Activated naive CD8-positive, alpha-beta T cell treated with anti-CD3 and anti-CD28 coated beads for 36 hours (primary cell): ENCODE results near the gene NOP9. TPM values are rescaled to one million over a fixed set of nuclear protein-coding genes. Genes with fewer than 3 reads are reported as not detected.
"Not testable (repeated sequence)": the region's sequence is repeated elsewhere in the genome, so short reads cannot be mapped to it uniquely, and the experiment has no call there.

Experiments
- DNase-seq: peaks from one replicate; pipeline ENCODE4 v3.0.0; 2021
- H3K27ac Mint-ChIP-seq: one replicate; pipeline ENCODE4 v1.8.0; 2022; ENCODE audit warnings: mild to moderate bottlenecking, moderate library complexity, mixed read lengths
- H3K27me3 Mint-ChIP-seq: one replicate; pipeline ENCODE4 v1.8.0; 2022; ENCODE audit warnings: mild to moderate bottlenecking, mixed read lengths
- H3K36me3 Mint-ChIP-seq: one replicate; pipeline ENCODE4 v1.8.0; 2021; ENCODE audit warnings: mild to moderate bottlenecking, mixed read lengths
- H3K4me1 Mint-ChIP-seq: one replicate; pipeline ENCODE4 v1.8.0; 2021; ENCODE audit warnings: mixed read lengths
- H3K4me3 Mint-ChIP-seq: one replicate; pipeline ENCODE4 v1.8.0; 2022; ENCODE audit warnings: mild to moderate bottlenecking, moderate library complexity, mixed read lengths
- H3K9me3 Mint-ChIP-seq: one replicate; pipeline ENCODE4 v1.8.0; 2022; ENCODE audit warnings: mixed read lengths
- total RNA-seq, 2 experiments: library from RNA; stranded (reverse); gene quantifications; one replicate each; pipeline ENCODE4 v1.2.3, GENCODE V29; 2021

Gene NOP9
- total RNA-seq, 2 experiments from 2014 or later, result 40.9 to 45.0 TPM

GRCh38 chr14:24316597-24316950 is 16.9 kb downstream of the NOP9 start:
- Mint-ChIP-seq H3K36me3 (peaks cover 18% of the 10 kb centered on the region), H3K4me1 (peaks cover 44% of the 10 kb centered on the region), H3K4me3 (no peak overlapping the region), H3K27me3 (no peaks in the 10 kb centered on the region), H3K9me3 (no peaks in the 10 kb centered on the region), H3K27ac (no peak overlapping the region)
- DNase-seq, result no peak

DNA sequence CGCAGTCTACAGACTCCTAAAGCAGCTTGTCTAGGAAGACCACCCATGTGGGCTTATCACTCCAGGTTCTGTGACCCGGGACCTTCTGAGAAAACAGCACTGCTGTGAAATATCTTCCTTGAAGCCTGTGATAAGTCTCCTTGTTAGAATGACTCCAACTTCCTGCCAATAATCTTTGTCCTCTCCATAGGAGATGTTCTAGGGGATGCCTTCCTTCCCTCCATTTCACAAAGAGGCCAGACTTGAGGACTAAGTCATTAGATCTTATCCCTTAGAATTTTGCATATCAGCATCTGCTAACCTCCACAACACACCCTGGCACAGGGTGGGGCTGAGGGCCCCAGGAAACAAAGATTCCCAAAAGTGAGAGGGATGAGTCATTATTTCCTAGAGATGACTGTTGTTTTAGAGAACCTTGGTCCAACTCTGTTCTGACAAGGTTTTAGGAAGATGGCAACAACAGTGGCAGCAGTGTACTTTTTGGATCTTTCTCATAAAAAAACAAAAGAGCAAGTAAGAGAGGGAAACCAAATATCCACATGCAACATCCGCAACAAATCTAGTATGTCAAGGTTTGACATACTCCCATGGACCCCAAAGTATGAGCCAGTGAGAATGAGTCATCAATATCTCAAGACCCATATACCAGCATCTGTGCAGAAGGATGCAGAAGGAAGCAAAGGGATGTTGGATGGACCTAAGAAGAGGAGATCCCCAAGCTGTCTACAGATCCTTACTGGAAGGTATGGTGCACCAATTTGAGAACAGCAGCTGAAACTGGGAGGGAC is 17.7 kb downstream of the NOP9 start:
- H3K4me3 Mint-ChIP-seq, result no peak overlapping the region
- no peaks in the 10 kb centered on the region for H3K27me3 Mint-ChIP-seq
- no peak overlapping the region for H3K27ac Mint-ChIP-seq
- DNase-seq, result no peak
- H3K9me3 Mint-ChIP-seq, result no peaks in the 10 kb centered on the region
- peaks cover 16% of the 10 kb centered on the region for H3K36me3 Mint-ChIP-seq
- peaks cover 36% of the 10 kb centered on the region for H3K4me1 Mint-ChIP-seq

GRCh38 chr14:24321212-24321975 is 21.7 kb downstream of the NOP9 start:
- H3K27me3 Mint-ChIP-seq, result no peaks in the 10 kb centered on the region
- H3K36me3 Mint-ChIP-seq, result no peaks in the 10 kb centered on the region
- no peak overlapping the region for H3K27ac Mint-ChIP-seq
- H3K9me3 Mint-ChIP-seq, result no peaks in the 10 kb centered on the region
- H3K4me3 Mint-ChIP-seq, result no peak overlapping the region
- DNase-seq, result no peak
- H3K4me1 Mint-ChIP-seq, result peaks cover 11% of the 10 kb centered on the region

- H3K9me3 Mint-ChIP-seq, result no peaks in the 10 kb centered on the region
- no peak overlapping the region for H3K27ac Mint-ChIP-seq
- DNase-seq, result no peak
- H3K27me3 Mint-ChIP-seq, result no peaks in the 10 kb centered on the region
- peaks cover 6% of the 10 kb centered on the region for H3K4me1 Mint-ChIP-seq
- H3K36me3 Mint-ChIP-seq, result no peaks in the 10 kb centered on the region
- no peak overlapping the region for H3K4me3 Mint-ChIP-seq
Observed at GRCh38 chr14:24322672-24323071, 23.0 kb downstream of the NOP9 start.

DNA sequence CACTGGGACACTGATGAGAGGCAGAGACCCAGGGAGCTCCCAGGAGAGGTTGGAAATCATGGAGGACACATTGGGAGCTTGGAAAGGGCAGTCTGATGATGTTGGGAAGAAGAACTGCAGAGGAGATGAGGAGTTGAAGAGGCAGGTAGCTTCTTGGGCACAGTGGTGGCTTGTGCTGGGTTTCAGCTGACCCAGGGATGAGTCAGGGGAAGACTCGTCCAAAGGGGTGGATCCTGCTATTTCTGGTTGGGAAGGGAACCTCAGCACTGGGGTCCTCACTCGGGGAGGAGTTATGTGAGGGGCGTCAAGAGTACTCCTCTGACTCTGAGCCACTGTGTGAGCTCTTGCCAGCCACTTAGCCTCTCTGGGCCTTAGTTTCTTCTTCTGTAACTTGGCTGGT is 23.7 kb downstream of the NOP9 start:
- Mint-ChIP-seq H3K9me3 (no peaks in the 10 kb centered on the region), H3K27me3 (no peaks in the 10 kb centered on the region), H3K27ac (no peak overlapping the region), H3K4me1 (peaks cover 5% of the 10 kb centered on the region), H3K4me3 (no peak overlapping the region), H3K36me3 (no peaks in the 10 kb centered on the region)
- DNase-seq, result no peak

DNA sequence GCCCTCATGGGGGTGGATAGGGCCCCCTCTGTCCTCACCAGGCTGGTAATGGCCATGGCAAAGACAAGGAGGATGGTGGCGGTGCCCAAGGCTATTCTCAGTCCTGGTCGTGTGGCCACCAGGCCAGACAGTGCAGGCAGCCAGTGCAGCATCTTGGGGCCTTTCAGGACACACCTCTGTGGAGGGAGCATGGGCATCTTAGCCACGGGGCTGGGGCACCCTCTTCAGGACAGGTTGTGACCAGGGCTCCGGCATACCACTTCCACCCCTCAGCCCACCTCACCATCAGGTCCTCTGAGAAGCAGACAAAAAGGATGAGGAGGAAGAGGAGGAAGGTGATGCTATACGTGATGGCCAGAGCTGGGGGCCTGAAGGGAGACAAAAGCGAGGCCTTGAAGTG is 24.4 kb downstream of the NOP9 start:
- Mint-ChIP-seq H3K27me3 (no peaks in the 10 kb centered on the region), H3K4me3 (no peak overlapping the region), H3K9me3 (no peaks in the 10 kb centered on the region), H3K27ac (no peak overlapping the region), H3K36me3 (no peaks in the 10 kb centered on the region), H3K4me1 (peaks cover 5% of the 10 kb centered on the region)
- no peak for DNase-seq

- no peaks in the 10 kb centered on the region for H3K36me3 Mint-ChIP-seq
- H3K27ac Mint-ChIP-seq, result no peak overlapping the region
Observed at GRCh38 chr14:24325041-24325530, 25.4 kb downstream of the NOP9 start.

DNA sequence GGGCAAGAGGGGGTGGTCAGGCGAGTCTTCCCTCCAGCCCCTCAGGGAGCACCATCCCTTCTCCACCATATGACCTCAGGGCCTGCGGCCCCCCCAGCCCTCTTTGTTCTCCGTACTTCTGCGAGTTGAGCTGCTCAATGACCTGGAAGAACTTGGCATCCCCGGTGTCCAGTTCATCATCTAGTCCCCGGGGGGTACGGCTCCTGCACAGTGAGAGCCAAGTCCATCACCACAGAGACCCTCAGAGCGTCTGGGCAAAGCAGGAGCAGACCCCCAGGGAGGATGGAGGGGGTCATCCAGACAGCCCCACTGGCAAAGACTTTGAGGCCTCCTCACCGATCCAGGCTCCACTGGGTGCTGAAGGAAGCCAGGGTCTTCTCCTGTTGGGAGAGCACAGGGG is 26.3 kb downstream of the NOP9 start:
- no peaks in the 10 kb centered on the region for H3K36me3 Mint-ChIP-seq
- no peak overlapping the region for H3K27ac Mint-ChIP-seq

More at GRCh38 chr14:24325041-24325530, 25.4 kb downstream of the NOP9 start:
- Mint-ChIP-seq H3K4me3 (no peak overlapping the region), H3K27me3 (no peaks in the 10 kb centered on the region), H3K4me1 (peaks cover 8% of the 10 kb centered on the region), H3K9me3 (no peaks in the 10 kb centered on the region)
- DNase-seq, result no peak

DNA sequence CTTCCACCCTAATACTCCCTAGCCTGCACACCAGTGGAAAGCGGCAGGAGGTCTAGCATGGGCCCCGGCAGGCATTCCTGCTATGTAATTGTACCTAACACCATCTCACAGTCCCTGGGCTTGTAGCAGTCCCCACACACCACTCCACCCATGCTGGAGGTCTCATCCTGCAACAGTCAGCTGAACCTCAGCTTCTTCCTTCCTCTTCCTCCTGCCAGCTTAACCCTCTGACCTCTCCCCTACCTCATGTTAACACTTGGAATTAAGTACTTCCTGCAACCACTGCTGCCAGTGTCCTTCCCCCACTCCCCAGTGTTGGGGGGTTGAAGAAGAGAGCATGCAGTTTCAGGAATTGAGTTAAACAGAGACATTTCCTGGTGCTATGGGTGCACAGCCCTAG is 27.7 kb downstream of the NOP9 start:
- Mint-ChIP-seq H3K27ac (no peak overlapping the region), H3K9me3 (no peaks in the 10 kb centered on the region), H3K4me1 (peaks cover 15% of the 10 kb centered on the region), H3K4me3 (no peak overlapping the region), H3K27me3 (peaks cover 17% of the 10 kb centered on the region), H3K36me3 (no peaks in the 10 kb centered on the region)
- no peak for DNase-seq

More for the DNA sequence above, 26.3 kb downstream of the NOP9 start:
- Mint-ChIP-seq H3K4me1 (peaks cover 8% of the 10 kb centered on the region), H3K27me3 (peaks cover 6% of the 10 kb centered on the region), H3K9me3 (no peaks in the 10 kb centered on the region), H3K4me3 (no peak overlapping the region)
- DNase-seq, result no peak

DNA sequence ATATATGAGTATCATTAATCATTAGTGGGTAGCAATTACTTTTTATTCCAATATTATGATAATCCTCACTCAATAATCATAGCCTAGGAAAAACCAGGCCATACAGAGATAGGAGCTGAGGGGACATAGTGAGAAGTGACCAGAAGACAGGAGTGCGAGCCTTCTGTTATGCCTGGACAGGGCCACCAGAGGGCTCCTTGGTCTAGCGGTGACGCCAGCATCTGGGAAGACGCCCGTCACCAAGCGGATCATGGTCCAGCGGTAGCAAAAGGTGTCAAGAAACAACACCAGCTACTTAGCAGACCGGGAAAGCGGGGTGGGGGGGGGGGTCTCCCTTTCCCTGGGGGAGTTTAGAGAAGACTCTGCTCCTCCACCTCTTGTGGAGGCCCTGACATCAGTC is 28.3 kb downstream of the NOP9 start:
- Mint-ChIP-seq H3K4me1 (peaks cover 19% of the 10 kb centered on the region), H3K27me3 (peaks cover 23% of the 10 kb centered on the region)
- H3K4me3 Mint-ChIP-seq, DNase-seq, H3K9me3 Mint-ChIP-seq, H3K36me3 Mint-ChIP-seq, H3K27ac Mint-ChIP-seq: not testable (repeated sequence)

DNA sequence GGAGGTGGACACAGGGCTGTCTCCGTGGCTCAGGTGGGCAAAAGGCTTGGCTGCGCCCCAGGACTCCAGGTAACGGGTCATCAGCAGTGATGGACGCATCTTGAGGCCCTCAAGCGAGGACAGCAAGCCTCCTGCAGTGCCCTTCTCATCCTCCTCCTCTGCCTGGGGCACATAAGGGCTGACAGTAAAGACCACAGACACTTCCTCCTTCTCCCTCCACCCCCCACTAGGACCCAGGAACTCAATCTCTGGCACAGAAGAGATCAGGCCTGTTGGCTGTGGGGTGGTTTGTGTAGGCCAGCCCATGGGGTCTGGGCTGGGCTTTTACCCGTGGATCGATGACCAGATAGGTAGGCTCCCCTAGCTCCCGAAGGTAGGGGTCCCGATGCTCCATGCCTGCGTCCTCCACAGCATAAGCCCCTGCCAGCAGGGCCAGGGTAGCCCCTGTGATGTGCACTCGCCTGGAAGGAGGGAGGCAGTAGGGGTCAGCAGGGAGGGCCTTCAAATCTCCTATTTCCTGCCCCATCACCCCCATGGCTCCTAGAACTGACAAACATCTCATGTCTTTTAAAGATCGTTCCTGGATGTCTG is 29.5 kb downstream of the NOP9 start:
- no peaks in the 10 kb centered on the region for H3K9me3 Mint-ChIP-seq
- no peaks in the 10 kb centered on the region for H3K36me3 Mint-ChIP-seq
- peaks cover 24% of the 10 kb centered on the region for H3K4me1 Mint-ChIP-seq
- DNase-seq, result no peak
- no peak overlapping the region for H3K4me3 Mint-ChIP-seq
- H3K27me3 Mint-ChIP-seq, result peaks cover 35% of the 10 kb centered on the region
- no peak overlapping the region for H3K27ac Mint-ChIP-seq

DNA sequence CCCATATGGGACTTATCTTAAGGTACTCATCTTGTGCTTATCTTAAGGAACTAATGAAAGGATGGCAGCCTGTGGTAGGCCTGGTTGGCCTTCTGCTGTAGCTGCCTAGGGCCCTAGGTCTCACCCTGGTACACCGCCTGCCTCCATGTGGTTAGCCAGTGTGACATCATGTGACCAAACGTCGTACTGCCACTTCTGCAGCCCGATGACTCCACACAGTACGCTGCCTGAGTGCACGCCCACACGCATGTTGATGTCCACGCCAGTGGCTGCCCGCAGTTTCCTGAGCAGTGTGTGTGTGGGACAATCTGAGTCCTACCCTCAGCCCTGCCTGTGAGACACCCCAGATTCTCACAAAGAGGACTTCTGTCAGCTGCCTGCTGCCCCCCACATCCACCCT is 30.1 kb downstream of the NOP9 start:
- Mint-ChIP-seq H3K4me3 (no peak overlapping the region), H3K9me3 (no peaks in the 10 kb centered on the region), H3K27ac (no peak overlapping the region), H3K4me1 (peaks cover 26% of the 10 kb centered on the region), H3K27me3 (peaks cover 41% of the 10 kb centered on the region), H3K36me3 (no peaks in the 10 kb centered on the region)
- DNase-seq, result peak; percentile 35

DNA sequence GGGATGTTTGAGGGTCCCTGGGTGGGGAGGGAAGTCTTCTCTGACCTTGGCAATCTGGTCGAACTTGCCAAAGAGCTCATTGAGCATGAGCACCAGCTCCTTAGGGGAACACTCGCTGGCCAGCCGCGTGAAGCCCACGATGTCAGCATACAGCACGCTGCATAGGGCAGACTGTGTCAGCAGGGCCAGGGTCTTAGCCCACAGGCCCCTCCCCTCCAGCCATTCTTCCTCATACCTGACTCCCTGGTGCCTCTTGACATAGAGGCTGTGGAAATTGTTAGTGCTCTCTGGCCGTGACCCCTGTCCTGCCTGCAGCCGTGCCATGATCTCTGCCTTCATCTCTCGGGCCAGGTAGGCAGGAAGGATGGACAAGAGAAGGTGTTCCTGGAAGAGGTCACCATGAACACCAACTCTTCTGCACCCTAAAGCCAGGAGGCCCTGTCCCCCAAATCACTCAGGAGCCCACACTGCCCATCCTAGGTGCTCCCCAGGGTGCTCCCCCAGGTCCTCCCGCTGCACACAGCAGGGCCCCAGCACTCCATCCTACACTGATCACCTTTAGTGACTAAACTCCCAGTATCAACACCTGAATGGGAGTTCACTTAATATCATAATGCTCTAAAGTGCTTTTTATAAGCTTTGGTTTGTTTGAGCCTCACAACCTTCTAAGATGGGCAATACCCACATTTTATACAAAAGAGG is 31.5 kb downstream of the NOP9 start:
- H3K27me3 Mint-ChIP-seq, result peaks cover 49% of the 10 kb centered on the region
- H3K4me1 Mint-ChIP-seq, result peaks cover 28% of the 10 kb centered on the region
- H3K27ac Mint-ChIP-seq, result no peak overlapping the region
- H3K36me3 Mint-ChIP-seq, result peaks cover under 1% of the 10 kb centered on the region
- DNase-seq, result no peak
- no peak overlapping the region for H3K4me3 Mint-ChIP-seq
- no peaks in the 10 kb centered on the region for H3K9me3 Mint-ChIP-seq

GRCh38 chr14:24331731-24332267 is 32.1 kb downstream of the NOP9 start:
- Mint-ChIP-seq H3K9me3 (no peaks in the 10 kb centered on the region), H3K36me3 (peaks cover 2% of the 10 kb centered on the region), H3K4me1 (peaks cover 30% of the 10 kb centered on the region)

More at GRCh38 chr14:24331731-24332267, 32.1 kb downstream of the NOP9 start:
- DNase-seq, result no peak
- Mint-ChIP-seq H3K27ac (peak overlapping the region; percentile 64), H3K4me3 (peak overlapping the region; percentile 76), H3K27me3 (peaks cover 49% of the 10 kb centered on the region)
